Measurements from ENCODE around the gene DENND1A.

GRCh38 chr9:123912167-123912897, 17.6 kb downstream of the DENND1A start:
- TF ChIP-seq, protein P1, sequence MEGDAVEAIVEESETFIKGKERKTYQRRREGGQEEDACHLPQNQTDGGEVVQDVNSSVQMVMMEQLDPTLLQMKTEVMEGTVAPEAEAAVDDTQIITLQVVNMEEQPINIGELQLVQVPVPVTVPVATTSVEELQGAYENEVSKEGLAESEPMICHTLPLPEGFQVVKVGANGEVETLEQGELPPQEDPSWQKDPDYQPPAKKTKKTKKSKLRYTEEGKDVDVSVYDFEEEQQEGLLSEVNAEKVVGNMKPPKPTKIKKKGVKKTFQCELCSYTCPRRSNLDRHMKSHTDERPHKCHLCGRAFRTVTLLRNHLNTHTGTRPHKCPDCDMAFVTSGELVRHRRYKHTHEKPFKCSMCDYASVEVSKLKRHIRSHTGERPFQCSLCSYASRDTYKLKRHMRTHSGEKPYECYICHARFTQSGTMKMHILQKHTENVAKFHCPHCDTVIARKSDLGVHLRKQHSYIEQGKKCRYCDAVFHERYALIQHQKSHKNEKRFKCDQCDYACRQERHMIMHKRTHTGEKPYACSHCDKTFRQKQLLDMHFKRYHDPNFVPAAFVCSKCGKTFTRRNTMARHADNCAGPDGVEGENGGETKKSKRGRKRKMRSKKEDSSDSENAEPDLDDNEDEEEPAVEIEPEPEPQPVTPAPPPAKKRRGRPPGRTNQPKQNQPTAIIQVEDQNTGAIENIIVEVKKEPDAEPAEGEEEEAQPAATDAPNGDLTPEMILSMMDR (conservative IDR thresholded peaks at IDR 0.05; ENCODE audit: low read length): no peak
- no peak for TF ChIP-seq EZH2phosphoT487 (IDR thresholded peaks at IDR 0.05; ENCODE audit: borderline replicate concordance)
